Esophagus squamous epithelium (tissue), 4 donors: ENCODE measurements around the gene MAN2B1.

Source experiments
- CTCF ChIP-seq, 6 experiments: fragments of 450-650 bp in 4 of 6; fragments of 200-600 bp in 2 of 6; sonication (generic) in 2 of 6; IDR thresholded peaks; one replicate each; pipeline ENCODE4 v1.5.1; 2016 to 2019; ENCODE audit warnings: antibody characterized with exemption in 6 of 6, mild to moderate bottlenecking in 4 of 6, moderate library complexity in 4 of 6
- POLR2A ChIP-seq, 4 donors: fragments of 450-650 bp; IDR thresholded peaks; one replicate each; pipeline ENCODE4 v1.6.1; 2017; ENCODE audit warnings: antibody characterized with exemption in 4 of 4, mild to moderate bottlenecking in 4 of 4, moderate library complexity in 3 of 4

DNA sequence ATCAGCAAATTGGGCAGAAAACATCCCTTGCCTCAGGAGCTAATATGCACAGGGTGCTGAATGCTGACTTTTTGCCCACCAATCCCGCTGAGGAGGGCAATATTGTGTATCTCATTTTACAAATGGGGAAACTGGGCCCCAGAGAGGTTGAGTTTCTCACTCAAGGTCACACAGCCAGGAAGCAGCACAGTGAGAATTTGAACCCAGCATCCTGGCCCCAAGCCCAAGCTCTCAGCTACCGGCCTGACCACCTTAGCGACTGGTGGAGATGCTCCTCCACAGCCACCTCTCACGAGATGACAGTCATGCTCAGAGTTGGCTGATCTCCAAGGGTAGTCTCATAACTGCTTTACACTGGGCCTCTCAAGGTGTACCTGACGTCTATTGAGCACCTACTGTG lies 26.4 kb upstream of the MAN2B1 start:
- TF ChIP-seq CTCF (IDR thresholded peaks at IDR 0.05) (no peak), POLR2A (IDR thresholded peaks at IDR 0.05) (no peak)
